Ureter (tissue), 1 donor: Measurements from ENCODE around the gene CYP17A1. TPM values are rescaled to one million over a fixed set of nuclear protein-coding genes. Genes with fewer than 3 reads are reported as not detected.
A peak's percentile ranks its signal among the peaks of the same experiment; 100 is the strongest.
"Not testable (repeated sequence)": the region's sequence is repeated elsewhere in the genome, so short reads cannot be mapped to it uniquely, and the experiment has no call there.

ENCODE experiments used
- DNase-seq: peaks from one replicate; pipeline ENCODE4 v3.0.0-alpha.2; 2020; ENCODE audit warnings: low spot score
- total RNA-seq: library from RNA; stranded (reverse); gene quantifications from one replicate; pipeline ENCODE4 v1.2.4, GENCODE V29; 2023
- donor health status: DM: yes; HTN: yes; CAD: no.

CYP17A1 gene
- total RNA-seq, 1 donor from 2014 or later, result 1.1 TPM

DNA sequence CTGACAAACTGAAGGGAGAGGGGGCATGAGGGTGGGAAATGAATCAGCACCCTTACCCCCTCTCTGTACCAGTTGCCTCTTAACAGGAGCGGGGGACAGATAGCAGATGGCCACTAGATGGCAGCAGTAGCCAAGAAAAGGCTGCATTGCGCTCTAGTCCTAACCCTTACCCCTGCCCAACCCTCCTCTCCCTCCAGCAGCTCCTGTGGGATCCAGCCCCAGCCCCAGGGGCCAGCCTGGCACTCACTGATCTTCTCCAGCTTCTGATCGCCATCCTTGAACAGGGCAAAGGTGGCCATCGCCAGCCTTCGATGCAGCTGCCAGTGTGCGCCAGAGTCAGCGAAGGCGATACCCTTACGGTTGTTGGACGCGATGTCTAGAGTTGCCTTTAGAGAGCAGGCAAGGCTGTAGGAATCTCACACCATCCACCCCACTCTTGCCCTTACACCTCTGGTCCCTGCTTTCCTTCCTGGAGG is 2.2 kb downstream of the CYP17A1 start:
- peak; percentile 74 for DNase-seq

DNA sequence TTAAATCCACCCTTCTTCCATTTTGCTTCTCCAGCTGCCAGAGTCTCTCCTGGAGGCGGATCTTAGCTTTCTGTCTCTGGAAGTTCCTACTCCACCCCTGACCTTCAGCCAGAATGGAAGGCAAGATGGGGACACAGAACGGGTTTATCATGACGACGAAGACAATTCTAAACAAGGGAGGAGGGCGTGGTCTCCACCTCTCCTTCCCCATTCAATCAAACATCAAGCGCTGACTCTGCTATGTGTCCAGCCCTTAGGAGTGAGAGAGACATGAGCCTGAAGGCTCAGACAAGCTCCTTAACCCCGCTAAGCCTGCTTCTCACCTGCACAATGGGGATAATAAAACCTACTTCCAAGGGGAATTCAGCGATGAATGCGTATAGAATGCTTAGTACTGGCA is 3.1 kb downstream of the CYP17A1 start:
- DNase-seq, result no peak

DNA sequence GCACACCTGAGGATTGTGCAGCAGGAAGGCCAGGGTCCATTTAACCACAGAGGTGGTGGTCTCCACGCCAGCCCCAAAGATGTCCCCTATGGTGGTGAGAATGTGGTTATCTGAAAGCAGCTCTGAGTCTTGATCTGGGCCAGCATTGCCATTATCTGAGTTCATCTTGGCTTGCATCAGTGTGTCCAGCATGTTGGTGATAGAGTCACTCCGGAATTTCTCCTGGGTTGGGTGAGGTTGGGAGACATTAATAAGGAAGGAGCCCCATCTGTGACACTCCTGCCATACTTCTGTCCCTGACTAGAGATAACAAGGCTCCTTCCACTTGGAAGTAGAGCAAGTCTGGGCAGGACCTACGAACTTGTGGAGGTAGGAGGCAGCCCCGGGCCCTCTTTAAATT is 4.2 kb downstream of the CYP17A1 start:
- no peak for DNase-seq

DNA sequence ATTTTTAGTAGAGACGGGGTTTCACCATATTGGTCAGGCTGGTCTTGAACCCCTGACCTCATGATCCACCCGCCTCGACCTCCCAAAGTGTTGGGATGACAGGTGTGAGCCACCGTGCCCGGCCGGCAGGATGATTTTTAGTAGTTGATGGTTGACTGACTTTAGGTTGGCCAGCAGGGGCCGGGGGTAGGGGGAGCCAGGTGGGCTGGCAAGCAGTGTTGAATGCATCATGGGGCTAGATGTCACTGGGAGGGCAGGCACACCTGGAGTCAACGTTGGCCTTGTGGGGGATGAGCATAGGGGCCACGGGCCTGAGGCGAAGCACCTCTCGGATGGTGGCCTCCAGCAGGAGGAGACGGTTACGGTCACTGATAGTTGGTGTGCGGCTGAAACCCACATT is 5.0 kb downstream of the CYP17A1 start:
- DNase-seq, result no peak

DNA sequence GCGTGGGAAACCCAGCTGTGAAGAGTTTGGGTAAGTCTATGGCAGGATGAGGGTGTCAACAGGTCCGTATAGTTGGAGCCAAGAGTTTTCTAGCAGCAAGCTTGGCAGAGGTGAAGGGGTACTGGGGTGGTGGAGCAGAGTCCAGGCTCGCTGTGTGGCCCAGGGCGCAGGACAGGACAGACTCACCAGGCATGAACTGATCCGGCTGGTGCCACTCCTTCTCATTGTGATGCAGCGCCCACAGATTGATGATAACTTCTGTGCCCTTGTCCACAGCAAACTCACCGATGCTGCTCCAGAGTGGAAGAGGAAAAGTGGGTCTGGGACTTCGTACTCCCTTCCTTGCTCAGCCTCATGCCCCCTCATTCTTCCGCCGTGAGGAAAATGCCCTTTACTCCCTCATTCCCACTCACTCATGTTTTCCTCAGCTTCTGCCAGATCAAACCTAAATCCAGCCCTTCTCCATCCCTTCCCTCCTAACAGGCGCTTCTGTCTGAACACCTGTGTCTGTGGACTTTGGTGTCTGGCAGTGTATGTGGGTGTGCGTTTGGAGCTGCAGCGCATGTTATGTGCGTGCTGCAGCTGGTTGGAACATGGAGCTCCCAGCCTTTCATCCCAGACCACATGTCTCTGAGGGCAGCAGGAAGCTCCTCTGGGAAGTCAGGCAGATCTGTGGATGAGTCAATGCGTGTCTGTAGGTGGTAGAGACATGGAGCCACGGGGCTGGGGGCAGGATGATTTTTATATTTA is 5.7 kb downstream of the CYP17A1 start:
- DNase-seq, result no peak

DNA sequence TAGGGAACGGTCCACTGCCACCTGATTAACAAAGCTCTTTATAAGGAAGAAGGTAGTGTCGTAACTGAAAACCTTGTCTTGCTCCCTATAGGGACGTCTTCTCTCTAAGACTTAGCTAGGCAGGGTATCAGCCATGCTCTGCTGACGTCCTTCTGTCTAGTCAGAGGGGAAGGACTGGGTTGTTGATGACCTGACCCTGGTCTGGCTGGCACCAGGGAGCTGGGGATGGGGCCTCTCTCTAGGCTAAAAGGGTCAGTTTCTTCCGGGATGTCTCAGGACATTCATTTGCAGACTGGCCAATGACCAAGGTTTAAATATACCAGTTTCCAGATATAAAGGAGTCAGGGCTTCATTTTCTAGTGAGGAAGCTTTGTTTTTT is 9.6 kb downstream of the CYP17A1 start:
- no peak for DNase-seq

DNA sequence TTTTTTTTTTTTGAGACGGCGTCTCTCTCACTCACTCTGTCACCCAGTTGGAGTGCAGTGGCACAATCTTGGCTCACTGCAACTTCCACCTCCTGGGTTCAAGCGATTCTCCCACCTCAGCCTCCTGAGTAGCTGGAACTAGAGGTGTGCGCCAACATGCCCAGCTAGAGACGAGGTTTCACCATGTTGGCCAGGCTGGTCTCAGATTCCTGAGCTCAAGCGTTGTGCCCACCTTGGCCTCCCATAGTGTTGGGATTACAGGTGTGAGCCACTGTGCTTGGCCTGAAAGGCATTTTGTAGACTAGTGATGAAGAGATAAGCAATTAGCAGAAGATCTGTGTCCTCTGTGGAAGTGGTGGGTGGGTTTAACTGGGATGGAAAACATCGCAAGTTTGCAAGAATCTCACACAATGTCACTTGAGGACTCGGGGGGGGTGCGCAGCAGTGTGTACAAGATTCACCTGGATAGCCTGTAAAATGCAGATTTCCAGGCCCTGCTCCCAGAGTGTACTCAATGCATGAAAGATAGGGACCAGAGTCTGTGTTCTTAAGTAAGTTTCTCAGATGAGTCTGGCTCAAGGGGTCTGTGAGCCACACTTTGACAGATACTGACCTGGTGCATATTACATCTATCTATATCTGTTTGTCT is 10.9 kb downstream of the CYP17A1 start:
- DNase-seq, result no peak

DNA sequence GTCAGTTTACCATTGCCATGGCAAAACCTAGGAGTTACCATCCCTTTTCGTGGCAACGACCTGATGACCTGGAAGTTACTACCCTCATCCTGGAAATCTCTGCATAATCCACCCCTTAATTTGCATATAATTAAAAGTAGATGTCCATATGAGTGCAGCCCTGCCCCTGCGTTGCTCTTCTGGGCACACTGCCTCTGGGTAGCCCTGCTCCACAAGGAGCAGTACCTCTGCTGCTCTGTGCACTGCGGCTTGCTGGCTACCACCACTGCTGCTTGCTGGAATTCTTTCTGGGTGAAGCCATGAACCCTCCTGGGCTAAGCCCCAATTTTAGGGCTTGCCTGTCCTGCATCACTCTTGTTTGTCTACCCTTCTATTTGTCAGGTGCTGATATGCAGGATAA is 12.5 kb downstream of the CYP17A1 start:
- no peak for DNase-seq

DNA sequence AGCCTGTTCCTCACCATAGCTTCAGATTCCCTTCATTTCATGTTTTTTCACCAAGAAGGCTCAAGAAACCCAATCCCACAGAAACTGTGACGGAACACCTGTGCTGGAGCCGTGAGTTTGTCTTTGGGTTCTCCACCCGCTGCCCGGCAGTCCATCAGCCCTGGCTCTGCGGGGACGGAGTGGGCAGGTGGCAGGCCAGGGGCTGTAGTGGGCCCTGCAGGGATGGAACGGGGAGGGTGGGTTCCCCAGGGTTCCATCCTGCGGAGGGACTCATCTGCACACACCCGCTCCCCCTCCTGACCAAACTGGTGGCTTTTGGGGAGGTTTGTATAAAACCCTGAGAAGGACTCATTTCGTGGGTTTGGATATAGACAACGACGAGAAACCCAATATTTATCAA is 15.0 kb downstream of the CYP17A1 start:
- DNase-seq, result no peak

DNA sequence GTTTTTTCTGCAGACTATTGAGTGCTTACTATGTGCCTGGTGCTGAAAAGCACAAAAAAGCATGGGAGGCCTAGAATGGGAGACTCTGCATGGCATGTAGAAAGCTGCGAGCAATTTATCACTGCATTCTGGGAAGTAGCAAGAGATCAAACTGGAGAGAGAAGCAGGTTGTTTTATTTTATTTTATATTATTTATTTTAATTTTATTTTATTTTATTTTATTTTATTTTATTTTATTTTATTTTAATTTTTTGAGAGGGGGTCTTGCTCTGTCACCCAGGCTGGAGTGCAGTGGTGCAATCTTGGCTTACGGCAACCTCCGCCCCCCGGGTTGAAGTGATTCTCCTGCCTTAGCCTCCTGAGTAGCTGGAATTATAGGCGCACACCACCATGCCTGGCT is 17.2 kb downstream of the CYP17A1 start:
- not testable (repeated sequence) for DNase-seq

DNA sequence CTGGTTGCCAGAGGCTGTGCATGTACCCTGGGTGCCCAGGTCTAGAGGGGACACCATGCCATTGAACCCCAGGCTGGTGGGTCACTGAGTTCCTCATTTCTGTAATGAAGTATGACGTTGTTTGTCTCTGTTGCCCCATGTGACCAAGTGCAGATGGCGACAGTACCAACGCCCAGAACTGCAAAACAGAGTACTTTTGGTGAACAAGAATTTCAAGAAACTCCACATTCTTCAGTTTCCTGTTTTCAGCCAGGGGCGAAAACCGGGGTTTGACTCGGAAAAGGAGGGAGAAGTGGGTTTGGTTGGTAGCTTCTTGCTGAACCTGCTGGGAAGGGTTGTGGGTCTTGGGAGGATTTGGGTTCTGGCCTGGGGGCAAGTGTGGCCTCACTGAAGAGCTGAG is 18.2 kb downstream of the CYP17A1 start:
- DNase-seq, result no peak

DNA sequence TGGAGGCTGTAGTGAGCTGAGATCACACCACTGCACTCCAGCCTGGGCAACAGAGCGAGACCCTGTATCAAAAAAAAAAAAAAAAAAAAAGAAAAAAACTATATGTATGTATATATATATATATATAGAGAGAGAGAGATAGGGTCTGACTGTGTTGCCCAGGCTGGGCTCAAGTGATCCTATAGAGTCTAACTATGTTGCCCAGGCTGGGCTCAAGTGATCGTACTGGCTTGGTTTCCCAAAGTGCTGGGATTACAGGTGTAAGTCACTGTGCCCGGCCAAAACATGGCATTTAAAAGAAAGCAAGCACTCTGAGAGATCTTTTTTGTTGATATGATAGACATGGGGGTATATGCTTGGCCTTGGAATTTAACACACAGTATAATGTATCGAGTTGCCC is 20.0 kb downstream of the CYP17A1 start:
- no peak for DNase-seq

DNA sequence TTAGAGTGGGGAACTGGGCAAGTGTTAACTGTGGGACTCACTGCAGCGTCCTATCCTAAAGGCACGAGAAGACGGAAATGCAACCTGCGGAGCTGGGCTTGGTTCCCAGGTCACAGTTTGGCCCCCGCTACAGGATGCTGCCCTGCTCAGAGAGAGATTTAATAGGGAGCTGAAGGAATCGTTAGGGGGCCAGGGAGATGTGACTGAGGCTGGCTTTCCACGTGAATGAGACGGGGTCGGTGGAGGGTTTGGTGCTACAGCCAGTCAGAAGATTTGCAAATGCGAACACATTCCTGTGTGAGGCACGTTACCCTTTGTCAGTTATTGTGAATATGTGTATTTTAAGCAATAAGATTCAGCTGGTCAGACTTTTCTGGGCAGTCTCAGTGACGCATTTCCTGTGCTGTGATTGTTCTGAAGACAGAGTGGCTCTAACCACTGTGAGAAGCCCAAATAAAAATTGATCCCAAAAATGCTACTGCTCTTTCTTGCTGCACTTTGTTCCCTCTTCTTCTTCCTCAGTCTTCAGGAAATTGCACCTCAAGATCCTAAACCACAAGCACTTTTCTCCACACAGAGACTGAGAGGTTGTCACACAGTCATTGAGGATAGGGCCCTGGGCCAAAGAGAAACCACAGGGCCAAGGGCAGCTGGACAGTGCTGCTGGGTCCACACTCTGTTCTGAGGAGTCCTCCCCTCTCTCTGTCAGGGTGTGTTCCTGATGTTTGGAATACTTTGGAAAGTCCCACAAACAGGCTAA is 21.2 kb downstream of the CYP17A1 start:
- no peak for DNase-seq

DNA sequence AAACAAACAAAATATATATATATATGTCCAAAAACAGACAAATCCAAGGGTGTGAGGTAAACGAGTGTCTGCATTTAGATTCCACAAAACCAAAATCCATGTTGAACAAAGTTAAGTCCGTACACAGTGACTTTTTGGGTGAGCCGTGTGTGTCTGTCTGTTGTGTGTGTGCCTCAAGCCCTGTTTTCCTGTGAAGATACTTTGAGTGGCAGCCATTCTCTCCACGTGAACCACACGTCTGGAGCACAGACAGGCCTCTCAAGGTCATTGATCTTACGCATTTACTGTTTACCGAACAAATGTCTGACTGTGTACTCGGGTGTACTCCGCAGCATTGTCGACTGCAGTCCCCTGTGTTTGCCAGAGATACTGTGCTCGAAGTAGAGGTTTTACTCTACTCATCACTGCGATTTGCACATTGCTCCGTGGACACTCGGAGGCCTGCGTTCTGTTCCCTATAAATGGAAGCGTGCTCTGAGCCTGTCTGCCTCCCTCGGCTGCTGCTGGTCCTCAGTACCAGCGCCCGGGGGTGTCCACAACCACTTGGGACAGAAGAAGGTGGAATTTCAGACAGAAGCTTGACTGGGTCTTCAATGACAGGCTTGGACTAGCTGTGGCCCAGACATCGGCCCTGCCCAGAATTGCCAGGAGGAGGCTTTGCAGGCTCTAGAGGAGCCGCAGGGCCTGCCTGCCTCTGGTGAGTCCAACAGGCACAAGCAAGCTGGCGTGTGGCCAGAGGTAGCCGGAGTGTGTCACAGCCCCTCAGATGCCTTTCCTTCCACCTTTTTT is 22.1 kb downstream of the CYP17A1 start:
- peak; percentile 60 for DNase-seq

DNA sequence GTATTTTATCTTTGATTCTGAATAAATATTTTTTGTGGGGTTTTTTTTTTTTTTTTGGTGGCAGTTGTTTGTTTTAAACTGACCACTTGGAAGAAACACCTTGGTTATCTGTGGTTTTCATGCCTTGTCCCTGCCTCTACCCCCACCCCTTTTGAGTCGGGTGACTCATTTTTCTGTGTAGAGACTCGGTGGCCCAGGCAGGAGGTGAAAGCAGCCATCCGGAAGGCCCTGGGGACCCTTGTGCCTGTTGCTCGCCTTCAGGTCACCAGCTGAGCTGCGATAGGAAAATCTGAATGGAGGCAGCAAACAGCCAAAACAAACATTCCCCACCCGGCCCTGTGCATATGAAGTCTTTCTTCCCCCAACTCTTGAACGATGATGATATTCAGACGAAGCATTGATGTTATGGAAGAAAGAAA is 22.8 kb downstream of the CYP17A1 start:
- no peak for DNase-seq

DNA sequence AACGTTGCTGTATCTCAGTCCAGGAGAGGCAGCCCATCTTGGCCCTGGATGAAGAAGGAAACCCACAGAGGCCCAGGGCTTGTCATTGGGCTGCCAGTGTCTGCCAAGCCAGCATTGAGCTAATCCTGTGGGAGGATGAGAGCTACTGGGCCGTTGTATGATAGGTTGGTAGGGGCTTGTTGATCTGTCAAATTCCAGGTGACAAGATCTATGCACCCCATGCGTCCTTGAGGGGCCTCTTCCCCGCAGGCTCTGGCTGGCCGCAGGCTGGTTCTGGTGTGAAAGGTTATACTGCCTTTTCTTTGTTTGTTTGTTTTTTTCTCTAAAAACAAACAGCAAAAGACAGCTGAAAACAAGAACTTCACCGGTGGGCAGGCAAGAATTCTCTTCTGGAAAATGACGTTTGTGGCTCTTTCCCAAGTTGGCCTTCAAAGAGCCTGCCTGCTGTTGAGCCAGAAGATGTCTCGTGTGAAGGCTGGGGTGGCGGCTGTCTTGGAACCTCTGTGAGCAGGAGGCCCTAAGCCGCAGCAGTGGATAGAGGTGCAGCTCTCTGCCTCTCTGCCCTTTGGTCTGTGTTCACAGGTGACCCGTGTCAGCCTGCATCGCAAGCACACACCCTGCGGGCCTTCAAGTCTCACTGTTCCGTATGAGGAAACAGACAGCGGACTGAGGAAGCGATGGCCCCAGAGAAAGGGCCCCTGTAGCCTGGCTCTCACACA is 23.3 kb downstream of the CYP17A1 start:
- DNase-seq, result no peak

DNA sequence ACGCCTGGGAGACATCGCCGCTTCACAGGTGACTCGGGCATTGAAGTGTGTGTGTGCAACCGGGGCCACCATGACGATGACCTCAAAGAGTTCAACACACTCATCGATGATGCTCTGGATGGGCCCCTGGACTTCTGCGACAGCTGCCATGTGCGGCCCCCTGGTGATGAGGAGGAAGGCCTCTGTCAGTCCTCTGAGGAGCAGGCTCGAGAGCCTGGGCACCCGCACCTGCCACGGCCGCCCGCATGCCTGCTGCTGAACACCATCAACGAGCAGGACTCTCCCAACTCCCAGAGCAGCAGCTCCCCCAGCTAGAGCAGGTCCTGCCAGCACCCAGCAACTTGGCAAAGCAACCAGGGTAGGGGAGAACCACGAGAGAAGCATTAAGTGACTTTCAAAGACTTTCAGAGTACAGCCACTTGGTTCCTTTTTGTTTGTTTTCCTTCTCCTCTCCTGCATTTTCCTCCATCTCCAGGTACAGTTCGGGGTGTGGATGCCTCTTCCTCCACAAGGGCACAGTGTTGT is 24.1 kb downstream of the CYP17A1 start:
- no peak for DNase-seq

DNA sequence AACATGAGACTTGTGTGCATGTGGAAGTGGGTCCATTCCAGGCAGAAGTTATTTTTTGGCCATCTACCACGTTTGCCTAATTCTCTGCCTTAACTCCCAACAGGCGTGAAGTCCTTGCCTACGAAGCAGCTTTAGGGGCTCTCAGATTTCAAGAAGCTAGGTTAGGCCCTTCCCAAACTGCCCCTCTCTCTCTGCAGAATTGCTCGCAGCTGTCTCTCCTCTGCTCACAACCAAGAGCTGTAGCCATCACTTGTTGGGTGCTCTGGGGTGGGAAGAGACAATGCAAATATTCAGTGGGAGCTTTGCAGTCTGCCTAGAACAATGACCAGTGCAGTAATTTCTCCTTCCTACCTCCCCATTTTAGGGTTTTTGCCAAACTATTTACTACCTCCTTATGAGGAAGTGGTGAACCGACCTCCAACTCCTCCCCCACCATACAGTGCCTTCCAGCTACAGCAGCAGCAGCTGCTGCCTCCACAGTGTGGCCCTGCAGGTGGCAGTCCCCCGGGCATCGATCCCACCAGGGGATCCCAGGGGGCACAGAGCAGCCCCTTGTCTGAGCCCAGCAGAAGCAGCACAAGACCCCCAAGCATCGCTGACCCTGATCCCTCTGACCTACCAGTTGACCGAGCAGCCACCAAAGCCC is 24.9 kb downstream of the CYP17A1 start:
- no peak for DNase-seq

DNA sequence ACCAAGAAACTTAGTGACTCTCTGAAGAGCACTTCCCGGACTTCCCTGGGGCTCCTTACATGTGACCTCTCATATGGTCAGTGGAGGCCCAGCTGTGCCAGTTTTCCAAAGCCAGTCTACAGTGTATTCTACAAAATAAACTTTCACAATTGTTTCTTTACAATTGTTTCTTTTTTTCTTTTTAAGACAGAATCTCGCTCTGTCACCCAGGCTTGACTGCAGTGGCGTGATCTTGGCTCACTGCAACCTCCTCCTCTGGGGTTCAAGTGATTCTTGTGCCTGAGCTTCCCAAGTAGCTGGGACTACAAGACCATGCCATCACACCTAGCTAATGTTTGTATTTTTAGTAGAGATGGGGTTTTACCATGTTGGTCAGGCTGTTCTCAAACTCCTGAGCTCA is 25.9 kb downstream of the CYP17A1 start:
- no peak for DNase-seq

DNA sequence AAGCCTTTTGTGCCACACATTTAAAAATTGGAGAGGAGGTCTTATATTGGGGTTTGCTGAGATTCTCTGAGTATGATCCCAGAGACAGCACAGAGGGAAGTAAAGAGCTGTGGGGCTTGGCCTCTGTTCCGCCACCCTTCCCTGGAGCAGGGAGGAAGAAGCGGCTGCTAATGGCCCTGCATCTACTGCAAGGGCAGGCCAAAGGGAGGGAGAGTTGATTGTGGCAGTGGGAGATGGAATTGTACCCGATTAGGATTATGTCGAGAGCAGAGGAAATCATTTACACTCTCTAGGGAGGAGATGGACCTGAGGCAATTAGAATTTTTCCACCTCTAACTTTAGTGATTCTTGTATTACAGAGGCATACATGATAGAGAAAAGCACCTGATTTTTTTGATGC is 28.8 kb downstream of the CYP17A1 start:
- no peak for DNase-seq
